ENCODE data around the gene ZBTB16. TPM values are rescaled to one million over a fixed set of nuclear protein-coding genes. Genes with fewer than 3 reads are reported as not detected.
A peak's percentile ranks its signal among the peaks of the same experiment; 100 is the strongest.

ZBTB16 gene
- total RNA-seq, 1 experiment from 2014 or later: 0.21 TPM

DNA sequence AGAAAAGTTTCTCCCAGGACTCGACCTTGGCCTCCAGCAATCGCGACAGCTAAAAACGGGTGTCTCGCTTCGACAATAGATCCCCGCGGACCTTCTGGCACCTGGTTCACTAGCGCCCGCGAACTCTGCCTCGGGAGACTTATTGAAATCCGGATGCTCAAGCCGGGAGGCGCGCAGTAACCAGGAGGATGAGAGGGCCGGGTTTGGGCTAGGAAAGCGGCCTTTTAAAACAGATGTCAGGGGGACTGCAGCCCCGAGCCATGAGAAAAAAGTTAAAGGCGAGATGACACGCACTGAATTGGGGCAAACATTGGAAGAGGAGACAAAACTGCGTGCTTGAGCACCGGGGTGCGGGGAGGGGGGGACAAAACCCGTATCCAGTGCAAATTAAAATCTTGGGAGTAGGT is 637 bp upstream of the ZBTB16 start:
- in situ Hi-C loops (cut with HindIII; ENCODE audit: low pct_unique_long_range_greater_than_20kb, low sequenced_read_pairs): no loop called here
- CTCF ChIA-PET: no interaction called here
- intact Hi-C loops (cut with micrococcal nuclease; ENCODE audit: unreplicated experiment): no loop called here
- TF ChIP-seq, protein P1, sequence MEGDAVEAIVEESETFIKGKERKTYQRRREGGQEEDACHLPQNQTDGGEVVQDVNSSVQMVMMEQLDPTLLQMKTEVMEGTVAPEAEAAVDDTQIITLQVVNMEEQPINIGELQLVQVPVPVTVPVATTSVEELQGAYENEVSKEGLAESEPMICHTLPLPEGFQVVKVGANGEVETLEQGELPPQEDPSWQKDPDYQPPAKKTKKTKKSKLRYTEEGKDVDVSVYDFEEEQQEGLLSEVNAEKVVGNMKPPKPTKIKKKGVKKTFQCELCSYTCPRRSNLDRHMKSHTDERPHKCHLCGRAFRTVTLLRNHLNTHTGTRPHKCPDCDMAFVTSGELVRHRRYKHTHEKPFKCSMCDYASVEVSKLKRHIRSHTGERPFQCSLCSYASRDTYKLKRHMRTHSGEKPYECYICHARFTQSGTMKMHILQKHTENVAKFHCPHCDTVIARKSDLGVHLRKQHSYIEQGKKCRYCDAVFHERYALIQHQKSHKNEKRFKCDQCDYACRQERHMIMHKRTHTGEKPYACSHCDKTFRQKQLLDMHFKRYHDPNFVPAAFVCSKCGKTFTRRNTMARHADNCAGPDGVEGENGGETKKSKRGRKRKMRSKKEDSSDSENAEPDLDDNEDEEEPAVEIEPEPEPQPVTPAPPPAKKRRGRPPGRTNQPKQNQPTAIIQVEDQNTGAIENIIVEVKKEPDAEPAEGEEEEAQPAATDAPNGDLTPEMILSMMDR (IDR thresholded peaks at IDR 0.05): no peak
- no peak for TF ChIP-seq TCF7L2 (IDR thresholded peaks at IDR 0.05; ENCODE audit: low read depth, low read length)
- TF ChIP-seq POLR2AphosphoS5 (IDR thresholded peaks at IDR 0.05; ENCODE audit: low read depth, low read length): no peak
- TF ChIP-seq, protein P2, sequence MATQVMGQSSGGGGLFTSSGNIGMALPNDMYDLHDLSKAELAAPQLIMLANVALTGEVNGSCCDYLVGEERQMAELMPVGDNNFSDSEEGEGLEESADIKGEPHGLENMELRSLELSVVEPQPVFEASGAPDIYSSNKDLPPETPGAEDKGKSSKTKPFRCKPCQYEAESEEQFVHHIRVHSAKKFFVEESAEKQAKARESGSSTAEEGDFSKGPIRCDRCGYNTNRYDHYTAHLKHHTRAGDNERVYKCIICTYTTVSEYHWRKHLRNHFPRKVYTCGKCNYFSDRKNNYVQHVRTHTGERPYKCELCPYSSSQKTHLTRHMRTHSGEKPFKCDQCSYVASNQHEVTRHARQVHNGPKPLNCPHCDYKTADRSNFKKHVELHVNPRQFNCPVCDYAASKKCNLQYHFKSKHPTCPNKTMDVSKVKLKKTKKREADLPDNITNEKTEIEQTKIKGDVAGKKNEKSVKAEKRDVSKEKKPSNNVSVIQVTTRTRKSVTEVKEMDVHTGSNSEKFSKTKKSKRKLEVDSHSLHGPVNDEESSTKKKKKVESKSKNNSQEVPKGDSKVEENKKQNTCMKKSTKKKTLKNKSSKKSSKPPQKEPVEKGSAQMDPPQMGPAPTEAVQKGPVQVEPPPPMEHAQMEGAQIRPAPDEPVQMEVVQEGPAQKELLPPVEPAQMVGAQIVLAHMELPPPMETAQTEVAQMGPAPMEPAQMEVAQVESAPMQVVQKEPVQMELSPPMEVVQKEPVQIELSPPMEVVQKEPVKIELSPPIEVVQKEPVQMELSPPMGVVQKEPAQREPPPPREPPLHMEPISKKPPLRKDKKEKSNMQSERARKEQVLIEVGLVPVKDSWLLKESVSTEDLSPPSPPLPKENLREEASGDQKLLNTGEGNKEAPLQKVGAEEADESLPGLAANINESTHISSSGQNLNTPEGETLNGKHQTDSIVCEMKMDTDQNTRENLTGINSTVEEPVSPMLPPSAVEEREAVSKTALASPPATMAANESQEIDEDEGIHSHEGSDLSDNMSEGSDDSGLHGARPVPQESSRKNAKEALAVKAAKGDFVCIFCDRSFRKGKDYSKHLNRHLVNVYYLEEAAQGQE (IDR thresholded peaks at IDR 0.05; ENCODE audit: insufficient read depth in 1 of 2, low read depth in 2 of 2, low read length in 1 of 2): no peak
- TF ChIP-seq SIN3A (IDR thresholded peaks at IDR 0.05; ENCODE audit: borderline replicate concordance, insufficient read depth, low read depth, low read length): no peak
- Histone ChIP-seq H3K27ac (ENCODE audit: low read length) (no peak overlapping the region), H3K36me3 (ENCODE audit: control insufficient read depth, insufficient read depth, low read length) (no peaks in the 10 kb centered on the region), H3K4me1 (ENCODE audit: control insufficient read depth, insufficient read depth, low read length) (no peaks in the 10 kb centered on the region), H3K4me3 (ENCODE audit: low read depth in 2 of 2, low read length in 2 of 2) (no peak overlapping the region), H3K27me3 (ENCODE audit: control insufficient read depth, insufficient read depth, low read length) (peaks cover 40% of the 10 kb centered on the region), H3K9me3 (ENCODE audit: control insufficient read depth, insufficient read depth, low read depth, low read length) (no peaks in the 10 kb centered on the region)
- POLR2A ChIA-PET: interaction anchor here (0.7 kb wide), 1 partner anchor 162 kb away, joined by 6 read pairs; no protein-coding TSS in a partner anchor
- DNase-seq (ENCODE audit: low read depth, low spot score) (no peak), ATAC-seq (no peak)
- BruUV-seq (replicated peaks): no TSS peak

DNA sequence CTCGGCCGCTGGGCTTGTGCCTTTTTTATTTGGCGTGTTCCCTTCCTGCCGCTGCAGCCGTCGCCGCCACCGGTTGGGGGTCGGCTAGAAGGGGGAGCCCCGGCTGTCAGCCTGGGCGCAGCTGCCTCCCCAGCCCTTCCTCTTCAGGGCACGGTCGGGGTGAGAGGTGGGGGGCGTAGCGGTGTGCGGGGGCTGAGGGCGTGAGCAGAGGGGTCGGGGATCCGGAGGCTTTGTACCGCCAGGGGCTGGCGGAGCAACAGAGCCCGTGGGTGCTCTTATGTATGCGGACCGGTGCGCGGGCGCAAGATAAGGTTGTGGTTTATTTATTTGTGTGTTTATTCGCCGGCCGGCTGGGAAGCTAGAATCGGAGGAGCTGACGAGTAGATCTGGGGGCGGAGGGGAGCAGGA is 477 bp downstream of the ZBTB16 start:
- peaks cover 45% of the 10 kb centered on the region for H3K27me3 ChIP-seq (ENCODE audit: control insufficient read depth, insufficient read depth, low read length)
- H3K36me3 ChIP-seq (ENCODE audit: control insufficient read depth, insufficient read depth, low read length): no peaks in the 10 kb centered on the region
- DNase-seq (ENCODE audit: low read depth, low spot score): no peak
- TF ChIP-seq, protein P2 (IDR thresholded peaks at IDR 0.05; ENCODE audit: insufficient read depth in 1 of 2, low read depth in 2 of 2, low read length in 1 of 2): no peak
- TF ChIP-seq, protein P1 (IDR thresholded peaks at IDR 0.05): no peak
- TF ChIP-seq TCF7L2 (IDR thresholded peaks at IDR 0.05; ENCODE audit: low read depth, low read length) (no peak), SIN3A (IDR thresholded peaks at IDR 0.05; ENCODE audit: borderline replicate concordance, insufficient read depth, low read depth, low read length) (no peak), POLR2AphosphoS5 (IDR thresholded peaks at IDR 0.05; ENCODE audit: low read depth, low read length) (no peak)
- peak overlapping the region; percentile 48 to 60 for H3K4me3 ChIP-seq (ENCODE audit: low read depth in 2 of 2, low read length in 2 of 2)
- no peak overlapping the region for H3K27ac ChIP-seq (ENCODE audit: low read length)
- no peaks in the 10 kb centered on the region for H3K9me3 ChIP-seq (ENCODE audit: control insufficient read depth, insufficient read depth, low read depth, low read length)
- ATAC-seq: peak; percentile 51
- POLR2A ChIA-PET: no interaction called here
- intact Hi-C loops (cut with micrococcal nuclease; ENCODE audit: unreplicated experiment) (no loop called here), in situ Hi-C loops (cut with HindIII; ENCODE audit: low pct_unique_long_range_greater_than_20kb, low sequenced_read_pairs) (no loop called here)
- no peaks in the 10 kb centered on the region for H3K4me1 ChIP-seq (ENCODE audit: control insufficient read depth, insufficient read depth, low read length)
- BruUV-seq (replicated peaks): no TSS peak
- CTCF ChIA-PET: no interaction called here

All from Panc1 (cell line).